HG02678 (cell line): ENCODE results near the gene NYAP2.

Experiments
- ATAC-seq: cut with Tn5 transposase; IDR thresholded peaks from one replicate; pipeline ENCODE4 v1.9.1; 2021; ENCODE audit warnings: mild to moderate bottlenecking, moderate library complexity; ENCODE audit not compliant: unreplicated experiment

Gene NYAP2

DNA sequence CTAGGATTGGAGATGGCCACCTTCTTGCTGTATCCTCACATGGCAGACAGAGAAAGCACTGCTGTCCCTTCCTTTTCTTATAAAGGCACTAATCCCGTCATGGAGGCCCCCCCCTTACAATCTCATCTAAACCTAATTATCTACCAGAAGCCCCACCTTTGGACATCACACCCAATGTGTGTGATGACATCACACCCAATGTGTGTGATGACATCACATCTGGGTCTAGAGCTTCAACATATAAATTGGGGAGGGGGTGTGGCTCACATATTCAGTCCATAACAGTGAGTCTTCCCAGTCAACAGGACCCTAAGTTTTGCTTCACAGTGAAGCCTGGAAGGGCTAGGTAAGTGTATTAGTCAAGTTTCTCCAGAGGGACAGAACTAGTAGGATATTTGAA is 213.1 kb downstream of the NYAP2 start:
- ATAC-seq: no peak

DNA sequence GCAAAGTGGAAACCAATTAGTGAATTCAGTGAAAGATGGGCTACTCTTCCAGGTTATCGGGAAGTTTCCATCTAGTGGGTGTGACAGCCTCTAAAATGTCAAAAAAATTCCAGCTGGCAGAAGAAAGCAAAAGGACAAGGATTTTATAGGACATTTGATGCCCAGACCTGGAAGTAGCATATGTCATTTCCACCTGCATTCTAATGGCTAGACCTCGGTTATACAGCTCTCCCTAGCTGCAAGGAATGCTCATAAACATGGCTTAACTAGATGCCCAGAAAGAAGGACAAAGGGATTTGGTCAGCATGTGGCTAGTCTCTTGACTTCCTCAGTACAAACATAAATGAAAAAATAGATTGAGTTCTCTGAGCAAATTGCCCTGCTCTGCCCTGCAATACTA is 215.4 kb downstream of the NYAP2 start:
- no peak for ATAC-seq

DNA sequence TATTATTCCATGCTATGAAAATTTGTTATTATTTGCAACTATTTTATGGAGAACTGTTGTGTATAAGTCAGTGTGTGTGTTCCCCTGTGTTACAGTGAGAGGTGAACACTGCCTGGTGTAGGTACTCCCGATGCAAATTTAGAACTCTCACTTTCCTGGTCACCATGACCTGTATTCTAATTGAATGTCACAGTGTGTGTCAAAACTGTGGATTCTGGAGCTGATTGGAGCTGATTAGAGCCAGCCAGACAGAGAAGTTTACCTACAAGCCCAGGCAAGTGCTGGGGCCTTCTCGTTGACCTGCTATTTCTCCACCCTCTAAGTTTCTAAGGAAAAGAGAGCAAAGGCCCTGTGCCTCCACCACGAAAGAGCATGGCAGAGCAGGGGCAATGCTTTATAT is 216.0 kb downstream of the NYAP2 start:
- ATAC-seq: no peak

DNA sequence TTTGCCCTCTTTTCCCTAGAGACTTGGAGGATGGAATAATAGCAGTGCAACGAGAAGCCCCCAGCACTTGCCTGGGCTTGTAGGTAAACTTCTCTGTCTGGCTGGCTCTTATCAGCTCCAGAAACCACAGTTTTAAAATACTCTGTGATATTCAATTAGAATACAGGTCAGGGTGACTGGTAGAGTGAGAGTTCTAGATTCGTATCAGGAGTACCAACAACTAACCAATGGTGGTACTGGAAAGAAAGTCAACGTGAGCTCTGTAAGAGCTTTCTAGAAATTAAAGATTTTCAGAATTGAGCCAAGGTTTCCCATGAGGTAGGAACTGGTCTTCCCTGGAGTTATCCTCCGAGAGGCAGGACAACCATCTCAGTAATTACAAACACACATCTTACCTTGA is 216.9 kb downstream of the NYAP2 start:
- no peak for ATAC-seq

DNA sequence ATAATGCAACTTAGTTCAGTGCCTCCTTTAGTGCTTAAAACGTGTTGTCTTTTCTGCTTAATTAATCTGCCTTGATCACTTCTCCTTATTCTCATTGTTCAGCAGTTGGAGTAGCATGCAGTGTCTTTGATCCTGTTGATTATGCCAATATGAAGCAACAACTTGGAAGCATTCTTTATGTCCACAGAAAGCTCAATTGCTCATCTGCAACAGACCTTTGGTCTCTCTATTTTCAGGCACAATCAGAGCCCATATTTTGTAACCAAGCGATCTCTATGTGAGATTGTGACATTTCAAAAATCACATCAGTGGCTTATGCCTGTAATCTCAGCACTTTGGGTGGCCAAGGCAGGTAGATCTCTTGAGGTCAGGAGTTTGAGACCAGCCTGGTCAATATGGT is 217.3 kb downstream of the NYAP2 start:
- no peak for ATAC-seq

DNA sequence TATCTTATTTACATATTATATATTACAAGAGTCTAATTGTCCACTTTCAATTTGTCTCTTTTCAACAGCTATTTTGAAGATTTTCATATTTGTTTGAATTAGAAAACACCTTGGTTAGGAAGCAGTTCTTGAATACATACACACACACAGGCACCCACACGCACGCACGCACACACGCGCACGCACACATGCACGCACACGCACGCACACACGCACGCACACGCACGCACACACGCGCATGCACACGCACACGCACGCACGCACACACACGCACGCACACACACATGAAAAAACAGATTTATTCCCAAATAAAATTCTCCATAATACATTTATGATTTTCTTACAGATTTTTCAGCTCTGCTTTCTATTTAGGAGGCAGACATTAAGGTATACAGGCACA is 220.7 kb downstream of the NYAP2 start:
- ATAC-seq: no peak

DNA sequence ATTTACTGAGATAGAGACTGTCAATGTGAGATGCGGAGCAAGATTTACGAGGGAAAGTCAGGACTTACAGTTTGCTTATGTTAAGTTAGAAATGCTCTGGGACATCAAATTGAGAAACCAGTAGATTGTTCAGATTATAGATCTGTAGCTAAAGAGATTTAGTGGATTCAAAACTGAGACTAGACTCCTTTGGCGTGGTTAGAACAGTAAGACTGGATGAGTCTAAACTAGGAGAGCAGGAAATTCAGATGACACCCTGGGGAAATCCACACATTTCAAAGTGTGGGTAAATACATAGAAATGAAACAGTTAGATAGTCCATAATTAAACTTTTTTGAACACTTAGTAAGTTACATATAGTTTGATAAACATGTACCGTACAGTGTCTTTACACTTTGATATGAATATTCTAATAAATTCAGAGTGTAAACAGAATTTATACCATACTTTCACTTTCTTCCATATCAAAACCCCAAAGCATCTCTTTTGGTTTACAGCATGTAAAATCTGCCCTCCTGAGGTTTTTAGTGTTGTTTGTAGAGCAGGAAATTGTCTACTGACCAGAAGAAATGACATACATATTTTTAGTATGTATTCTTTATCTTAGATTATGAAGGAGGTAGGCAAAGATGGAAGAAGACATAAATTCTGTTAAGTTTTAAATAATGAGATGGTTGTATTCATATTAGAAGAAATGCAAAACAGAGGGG is 231.5 kb downstream of the NYAP2 start:
- no peak for ATAC-seq

DNA sequence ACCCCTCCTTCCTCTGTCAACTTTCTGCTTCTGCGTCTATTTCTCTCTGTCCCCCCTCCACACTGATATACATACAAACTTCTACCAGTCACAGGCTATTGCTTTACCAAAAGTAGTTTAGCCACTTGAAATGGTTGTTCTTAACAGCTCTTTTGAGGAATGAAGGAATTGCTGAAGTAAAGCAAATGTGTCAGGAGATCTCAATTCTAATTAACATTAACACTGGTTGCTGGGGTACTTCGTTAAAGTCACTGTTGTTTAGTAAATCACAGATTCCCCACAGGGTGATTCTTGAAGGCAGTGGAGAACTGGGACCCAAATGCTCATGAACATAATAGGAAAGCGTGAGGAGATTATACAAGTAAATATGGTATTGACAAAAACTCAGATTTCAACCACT is 232.8 kb downstream of the NYAP2 start:
- no peak for ATAC-seq

DNA sequence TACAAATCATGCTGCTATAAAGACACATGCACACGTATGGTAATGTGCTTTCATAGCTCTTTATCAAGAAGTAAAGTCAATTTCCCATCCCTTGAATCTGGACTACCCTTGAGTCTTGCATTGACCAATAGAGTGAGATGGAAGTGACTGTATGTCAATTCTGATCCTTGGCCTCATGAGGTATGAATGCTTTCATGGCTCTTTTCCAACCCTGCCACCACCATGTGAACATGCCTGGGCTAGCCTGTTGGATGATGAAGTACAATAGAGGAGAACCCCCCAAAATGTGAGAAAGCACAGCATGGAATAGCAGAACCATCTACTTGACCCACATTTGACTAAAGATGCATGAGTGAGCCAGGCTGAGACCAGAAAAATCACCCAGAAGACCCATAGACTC is 237.0 kb downstream of the NYAP2 start:
- no peak for ATAC-seq

DNA sequence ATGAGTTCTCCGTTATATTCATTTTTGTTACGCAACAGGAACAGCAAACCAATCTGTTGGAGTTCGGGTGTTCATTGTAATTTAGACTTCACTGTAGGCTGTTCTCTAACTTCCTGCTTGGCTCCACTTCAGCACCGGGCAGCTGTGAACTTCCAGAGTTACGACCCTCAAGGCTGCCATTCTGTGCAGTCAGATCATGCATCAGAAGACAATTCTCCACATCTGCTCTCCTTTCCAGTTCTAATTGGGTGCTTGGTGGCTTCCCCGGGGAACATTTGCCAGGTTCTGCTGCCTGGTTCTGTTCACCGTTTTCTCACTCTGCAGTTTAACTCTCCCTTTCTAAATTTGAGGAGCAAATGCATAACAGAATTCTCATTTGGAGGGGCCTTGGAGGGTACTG is 237.7 kb downstream of the NYAP2 start:
- ATAC-seq: no peak

DNA sequence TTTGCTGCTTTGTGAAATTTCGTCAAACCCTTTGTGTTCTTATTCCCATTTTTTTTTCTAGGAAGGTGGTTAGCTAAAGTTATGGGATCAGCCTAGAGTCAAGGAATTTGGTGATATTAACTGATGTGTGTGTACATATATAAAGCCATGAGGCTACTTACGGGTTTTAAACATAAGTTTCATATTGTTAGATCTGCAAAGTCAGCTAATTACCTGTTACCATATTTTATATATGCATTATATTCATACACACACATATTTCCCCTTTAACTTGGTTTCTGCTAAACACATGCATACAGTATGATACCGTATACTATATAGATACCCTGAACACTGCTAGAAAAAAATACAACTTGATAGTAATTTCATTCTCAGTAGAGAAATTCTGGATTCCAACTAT is 241.0 kb downstream of the NYAP2 start:
- no peak for ATAC-seq

DNA sequence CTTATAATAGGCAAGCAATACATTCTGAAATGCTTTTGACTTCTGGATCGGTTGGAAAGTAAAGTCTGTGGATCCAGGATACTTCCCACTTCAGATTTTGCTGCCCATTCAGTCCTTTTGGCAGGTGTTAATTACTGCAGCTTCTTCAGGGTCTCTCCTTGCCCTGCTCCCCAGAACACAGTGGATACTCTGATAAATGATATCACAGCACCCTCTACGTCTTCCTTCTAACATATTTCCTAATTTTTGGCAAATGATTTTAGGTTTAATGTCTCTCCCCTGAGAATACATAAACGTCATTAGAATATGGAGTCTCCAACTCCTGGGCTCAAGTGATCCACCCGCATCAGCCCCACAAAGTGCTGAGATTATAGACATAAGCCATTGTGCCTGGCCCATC is 249.8 kb downstream of the NYAP2 start:
- no peak for ATAC-seq

DNA sequence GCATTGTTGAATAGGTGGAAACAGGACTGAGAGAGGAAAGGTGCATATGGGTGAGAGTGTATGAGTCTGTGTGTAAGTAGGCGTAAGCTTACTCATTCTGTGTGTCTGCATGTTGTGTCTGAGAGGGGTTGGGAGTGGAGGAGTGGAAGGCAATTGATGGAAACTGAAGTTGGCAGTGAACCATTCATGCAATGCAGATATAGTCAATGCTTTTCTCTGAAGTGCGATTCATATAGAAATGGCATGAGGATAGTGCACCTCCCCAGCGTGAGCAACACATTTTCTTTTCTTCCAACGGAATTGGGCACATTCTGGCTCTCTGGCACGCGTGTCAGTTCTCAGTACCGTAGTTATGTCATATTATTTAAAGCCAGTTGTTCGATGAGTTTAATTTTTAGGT is 250.5 kb downstream of the NYAP2 start:
- no peak for ATAC-seq

DNA sequence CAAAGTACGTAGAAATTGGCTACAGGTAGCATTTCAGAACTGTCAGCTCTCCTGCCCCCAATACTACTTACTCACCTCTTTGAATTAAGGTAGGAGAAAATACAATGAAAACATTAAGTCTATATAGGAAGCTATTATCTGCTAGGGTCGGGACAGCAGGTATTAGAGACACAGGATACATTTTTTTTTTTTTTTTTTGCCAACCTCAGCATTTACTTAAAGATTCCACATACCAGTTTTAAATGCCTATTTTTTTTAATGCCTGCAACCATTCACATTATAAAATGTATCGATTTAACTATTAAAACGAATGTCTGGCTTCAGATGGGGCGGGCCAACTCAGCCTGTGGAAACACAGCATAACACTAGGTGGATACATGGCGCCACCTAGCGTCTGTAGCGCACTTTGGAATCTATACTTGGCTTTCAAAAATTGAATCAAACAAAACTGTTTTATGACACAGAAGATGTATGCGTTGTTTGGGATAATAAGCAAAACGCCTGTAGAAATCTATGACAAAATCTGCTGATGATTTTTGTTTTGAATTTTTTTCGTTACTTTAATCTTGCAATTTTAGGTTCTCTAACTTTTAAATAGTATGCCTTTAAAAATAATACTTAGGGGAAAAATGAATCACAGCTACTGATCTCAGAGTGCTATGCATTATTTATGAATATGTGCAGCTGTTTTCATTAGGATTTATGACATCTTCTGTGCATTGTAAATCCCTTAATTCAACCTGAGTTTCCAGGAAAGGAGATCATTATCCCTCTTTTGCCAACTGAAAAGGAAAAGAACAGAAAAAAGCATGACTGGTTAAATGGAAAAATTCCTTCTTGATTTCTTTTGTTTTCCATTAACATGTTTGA is 261.0 kb downstream of the NYAP2 start:
- ATAC-seq: peak; percentile 89

DNA sequence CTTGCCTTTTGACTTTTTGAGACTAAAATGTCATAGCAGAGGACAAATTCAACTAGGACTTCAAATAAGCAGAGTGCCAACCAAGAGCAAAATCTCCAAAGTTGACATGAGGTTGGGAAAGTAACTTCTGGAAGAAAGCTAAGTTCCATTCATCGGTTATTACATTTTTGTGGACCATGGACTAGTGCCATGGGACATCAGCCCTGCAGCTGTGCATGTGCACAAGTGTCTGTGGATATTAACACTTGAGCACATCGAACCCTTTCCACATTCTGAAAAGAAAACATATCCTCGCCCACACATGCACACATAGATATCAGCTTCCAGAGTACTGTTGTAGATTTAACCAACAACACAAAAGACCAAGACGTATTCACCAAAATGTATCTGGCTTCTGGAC is 262.6 kb downstream of the NYAP2 start:
- ATAC-seq: no peak

DNA sequence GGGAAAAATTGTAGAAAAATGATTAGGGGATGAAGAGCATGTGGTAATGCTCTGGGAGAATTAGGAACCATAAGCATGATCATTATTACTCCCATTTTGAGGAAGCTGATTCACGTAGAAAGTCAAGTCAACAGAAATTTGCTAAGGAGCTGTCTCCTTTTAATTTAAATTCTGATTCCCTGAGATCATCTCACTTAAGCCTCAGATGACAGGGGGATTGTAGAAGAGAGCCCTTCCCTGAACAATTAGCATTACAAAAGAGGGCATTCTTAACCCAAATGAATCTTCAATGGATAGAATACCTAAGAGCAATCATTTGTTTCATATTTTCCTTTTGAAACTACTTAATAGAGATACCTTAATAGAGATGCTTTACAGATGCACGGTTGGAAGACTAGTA is 267.9 kb downstream of the NYAP2 start:
- no peak for ATAC-seq

DNA sequence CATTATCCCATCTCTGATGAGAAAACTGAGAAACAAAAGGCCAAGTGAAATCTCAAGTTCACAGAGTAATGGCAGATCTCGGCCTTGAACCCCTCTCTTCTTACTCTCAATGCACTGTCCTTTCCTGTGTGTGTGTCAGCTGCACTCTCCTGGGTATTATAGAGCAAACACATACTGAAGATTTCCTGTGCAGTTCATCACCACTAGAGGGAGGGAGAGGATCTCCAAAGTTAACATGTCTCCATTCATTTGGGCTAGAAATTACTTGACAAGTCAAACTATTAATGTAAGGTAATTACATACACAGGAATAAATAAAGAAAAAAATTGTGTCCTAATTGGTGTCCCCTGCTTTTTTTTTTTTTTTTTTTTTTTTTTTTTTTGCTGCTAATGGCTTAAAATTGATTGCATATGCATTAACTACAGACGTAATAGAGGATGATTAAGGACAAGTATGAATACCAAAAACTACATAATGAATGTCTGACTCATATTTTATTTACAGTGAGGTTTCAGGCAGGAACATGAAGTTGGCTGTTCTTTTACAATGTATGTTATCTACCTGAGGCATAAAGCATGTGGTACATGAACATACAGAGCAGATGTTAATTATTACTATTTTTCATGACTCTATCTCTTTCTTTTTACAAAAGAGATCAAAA is 269.2 kb downstream of the NYAP2 start:
- ATAC-seq: peak; percentile 94

DNA sequence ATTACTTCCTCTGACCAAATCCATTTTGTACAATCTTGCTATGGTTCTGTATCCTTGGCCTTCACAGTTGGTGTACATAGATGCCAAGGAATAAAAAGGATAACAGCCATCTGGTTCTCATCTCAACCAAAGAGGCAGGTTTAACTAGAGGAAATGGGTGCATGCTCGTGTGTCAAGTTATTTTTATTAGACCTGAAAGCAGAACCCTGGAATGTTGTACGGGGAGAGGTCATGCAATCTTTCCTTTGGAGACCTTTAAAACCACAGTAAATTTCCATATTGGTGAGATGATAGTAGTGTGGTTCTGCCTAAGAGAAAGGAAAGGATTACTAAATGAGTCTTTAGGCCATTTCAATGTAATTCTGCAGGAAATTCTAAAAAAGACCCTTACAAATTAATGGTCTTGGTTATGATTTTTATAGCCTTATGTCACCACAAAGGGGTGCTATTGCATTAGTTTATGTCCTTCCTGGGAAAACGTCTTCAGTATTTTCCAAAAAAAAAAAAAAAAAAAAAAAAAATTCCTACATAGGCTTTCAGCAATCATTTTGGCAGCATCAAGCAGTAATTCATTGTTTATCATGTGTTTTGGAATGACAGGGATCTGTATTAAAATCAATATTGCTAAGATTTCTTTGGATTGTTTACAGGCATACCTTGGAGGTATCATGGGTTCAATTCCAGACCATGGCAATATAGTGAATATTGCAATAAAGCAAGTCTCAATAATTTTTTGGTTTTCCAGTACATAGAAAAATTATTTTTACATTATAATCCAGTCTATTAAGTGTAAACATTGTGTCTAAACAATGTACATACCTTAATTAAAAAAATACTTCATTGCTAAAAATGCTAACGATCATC is 270.8 kb downstream of the NYAP2 start:
- no peak for ATAC-seq

DNA sequence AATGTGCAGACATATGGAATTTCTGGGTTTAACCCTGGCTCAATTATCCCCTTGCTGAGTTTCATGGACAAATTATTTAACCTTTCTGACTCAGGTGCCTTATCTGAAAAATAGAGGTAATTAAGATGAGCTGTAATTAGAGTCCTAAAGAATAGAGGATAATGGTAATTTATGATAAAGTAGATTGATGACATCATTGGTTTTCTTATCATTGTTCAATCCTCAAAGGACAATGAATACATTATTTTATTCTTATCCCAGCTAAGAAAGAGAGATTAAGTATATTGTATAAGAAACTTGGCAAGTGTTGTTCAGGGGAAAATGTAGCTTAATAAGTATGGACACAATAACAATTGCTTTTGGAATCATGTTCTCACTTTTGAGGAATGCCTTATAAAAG is 279.3 kb downstream of the NYAP2 start:
- ATAC-seq: no peak

DNA sequence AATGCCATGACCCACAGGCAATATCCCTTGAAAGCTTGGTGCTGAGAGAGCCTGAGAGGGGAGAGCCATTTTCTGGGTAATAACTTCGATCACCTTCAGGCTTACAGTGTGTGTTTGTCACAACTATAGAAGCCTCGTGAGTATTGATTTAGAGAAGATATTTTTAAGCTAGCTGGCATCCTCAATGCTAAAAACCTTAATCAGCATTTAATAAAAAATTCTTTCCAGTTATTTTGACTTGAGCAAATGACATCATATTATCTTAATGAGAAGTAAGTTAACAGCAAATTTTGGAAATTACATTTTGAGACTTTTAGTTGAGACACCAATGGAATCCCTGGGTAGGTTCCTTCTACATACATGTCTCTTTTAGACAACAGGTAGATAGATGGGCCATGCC is 283.7 kb downstream of the NYAP2 start:
- no peak for ATAC-seq

DNA sequence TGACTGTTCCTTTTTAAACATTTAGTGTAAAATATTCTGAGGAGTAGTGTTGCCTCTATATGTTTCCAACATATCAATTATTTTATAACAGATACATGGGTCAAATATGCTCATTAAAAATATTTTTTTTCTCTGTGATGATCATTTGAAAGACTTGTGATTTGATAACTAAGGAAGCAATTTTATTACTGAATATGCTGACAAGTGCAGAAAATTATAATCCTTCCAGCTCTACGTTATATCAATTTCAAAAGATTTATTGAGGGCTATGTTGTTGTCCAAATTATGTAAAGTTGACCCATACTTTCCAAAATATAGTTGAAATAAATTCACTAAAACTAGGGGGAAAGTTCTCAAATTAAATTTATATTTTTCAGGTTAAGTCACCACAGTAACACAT is 290.6 kb downstream of the NYAP2 start:
- ATAC-seq: no peak
